Cerebellar cortex (tissue), 1 donor: ENCODE data around the gene GPNMB.
"Not testable (repeated sequence)": the region's sequence is repeated elsewhere in the genome, so short reads cannot be mapped to it uniquely, and the experiment has no call there.

ENCODE experiments used
- DNase-seq: peaks from one replicate; pipeline ENCODE4 v3.0.0-alpha.2; 2015; ENCODE audit warnings: low spot score

The GPNMB gene

GRCh38 chr7:23246555-23246954, at the start of gene GPNMB:
GPNMB (plus strand) TSS chr7:23246775; CDS start chr7:23246858, 83 bp downstream.
- DNase-seq = peak; percentile 14

GRCh38 chr7:23197745-23198144, 48.8 kb upstream of the GPNMB start:
- DNase-seq = not testable (repeated sequence)

- DNase-seq = no peak
Measured at GRCh38 chr7:23200331-23200730, 46.2 kb upstream of the GPNMB start.

- no peak for DNase-seq
Measured at GRCh38 chr7:23204241-23204640, 42.3 kb upstream of the GPNMB start.

- DNase-seq = no peak
Measured at GRCh38 chr7:23205577-23205908, 41.0 kb upstream of the GPNMB start.

GRCh38 chr7:23205909-23206767, 40.4 kb upstream of the GPNMB start:
- no peak for DNase-seq

- DNase-seq = no peak
Measured at GRCh38 chr7:23207021-23207420, 39.6 kb upstream of the GPNMB start.

- no peak for DNase-seq
Measured at GRCh38 chr7:23207884-23208283, 38.7 kb upstream of the GPNMB start.

- no peak for DNase-seq
Measured at GRCh38 chr7:23208316-23208715, 38.3 kb upstream of the GPNMB start.

- DNase-seq = no peak
Measured at GRCh38 chr7:23210506-23210905, 36.1 kb upstream of the GPNMB start.

- no peak for DNase-seq
Measured at GRCh38 chr7:23211589-23211988, 35.0 kb upstream of the GPNMB start.

GRCh38 chr7:23212395-23212794, 34.2 kb upstream of the GPNMB start:
- no peak for DNase-seq

- no peak for DNase-seq
Measured at GRCh38 chr7:23212841-23213240, 33.7 kb upstream of the GPNMB start.

GRCh38 chr7:23213755-23214154, 32.8 kb upstream of the GPNMB start:
- no peak for DNase-seq

GRCh38 chr7:23214423-23214822, 32.2 kb upstream of the GPNMB start:
- DNase-seq = no peak

GRCh38 chr7:23214938-23215337, 31.6 kb upstream of the GPNMB start:
- no peak for DNase-seq

- DNase-seq = no peak
Measured at GRCh38 chr7:23216021-23216420, 30.6 kb upstream of the GPNMB start.

GRCh38 chr7:23218196-23218595, 28.4 kb upstream of the GPNMB start:
- no peak for DNase-seq

- DNase-seq = no peak
Measured at GRCh38 chr7:23220690-23221305, 25.8 kb upstream of the GPNMB start.

GRCh38 chr7:23222439-23223030, 24.0 kb upstream of the GPNMB start:
- DNase-seq = no peak

GRCh38 chr7:23224364-23224763, 22.2 kb upstream of the GPNMB start:
- DNase-seq = not testable (repeated sequence)

- DNase-seq = no peak
Measured at GRCh38 chr7:23226844-23227450, 19.6 kb upstream of the GPNMB start.

- DNase-seq = no peak
Measured at GRCh38 chr7:23228412-23228811, 18.2 kb upstream of the GPNMB start.
